GM21447 (cell line): ENCODE data around the gene FAM53B.

ENCODE experiments used
- ATAC-seq: cut with Tn5 transposase; IDR thresholded peaks from one replicate; pipeline ENCODE4 v1.9.1; 2021; ENCODE audit not compliant: unreplicated experiment

FAM53B gene

DNA sequence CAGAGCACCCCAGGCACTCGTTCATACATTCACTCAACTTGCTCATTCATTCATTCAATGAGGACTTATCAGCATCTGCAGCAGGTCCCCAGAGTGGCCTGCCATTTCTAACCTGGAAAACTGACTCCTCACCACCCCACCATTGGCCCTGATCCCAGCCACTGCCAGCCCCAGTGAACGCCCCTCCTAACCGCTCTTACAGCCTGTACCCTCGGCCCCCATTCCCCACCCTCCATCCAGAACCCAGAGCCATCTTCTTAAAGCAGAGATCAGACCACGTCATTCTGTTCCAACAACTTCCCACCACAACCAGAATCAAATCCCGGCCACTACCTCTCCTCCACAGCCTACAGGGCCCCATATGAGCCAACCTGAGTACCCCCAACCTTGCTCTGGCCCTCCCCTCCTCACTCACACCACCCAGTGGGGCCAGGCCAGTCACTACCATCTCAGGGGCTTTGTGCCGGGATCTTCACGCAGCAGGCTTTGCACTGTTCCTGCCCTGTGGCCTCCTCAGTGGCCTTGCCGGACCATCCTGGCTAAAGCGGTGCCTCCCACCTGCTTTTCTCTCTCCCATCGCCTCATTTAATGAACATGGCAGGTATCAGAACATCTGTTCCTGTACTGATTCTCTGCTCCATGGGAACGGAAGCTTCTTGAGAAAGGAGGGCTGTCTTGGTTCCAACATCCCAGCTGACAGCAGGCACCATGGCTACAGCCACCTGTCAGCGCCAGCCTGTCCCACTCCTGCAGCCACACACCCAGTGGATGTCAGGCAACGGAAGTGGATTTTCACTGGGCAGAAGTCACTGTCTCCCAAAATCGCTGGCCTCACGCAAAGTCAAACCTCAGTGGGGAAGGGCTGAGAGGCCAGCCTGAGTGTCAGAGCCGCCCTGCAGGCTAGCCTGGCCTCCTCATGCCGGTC lies 45.4 kb downstream of the FAM53B start:
- ATAC-seq = no peak

DNA sequence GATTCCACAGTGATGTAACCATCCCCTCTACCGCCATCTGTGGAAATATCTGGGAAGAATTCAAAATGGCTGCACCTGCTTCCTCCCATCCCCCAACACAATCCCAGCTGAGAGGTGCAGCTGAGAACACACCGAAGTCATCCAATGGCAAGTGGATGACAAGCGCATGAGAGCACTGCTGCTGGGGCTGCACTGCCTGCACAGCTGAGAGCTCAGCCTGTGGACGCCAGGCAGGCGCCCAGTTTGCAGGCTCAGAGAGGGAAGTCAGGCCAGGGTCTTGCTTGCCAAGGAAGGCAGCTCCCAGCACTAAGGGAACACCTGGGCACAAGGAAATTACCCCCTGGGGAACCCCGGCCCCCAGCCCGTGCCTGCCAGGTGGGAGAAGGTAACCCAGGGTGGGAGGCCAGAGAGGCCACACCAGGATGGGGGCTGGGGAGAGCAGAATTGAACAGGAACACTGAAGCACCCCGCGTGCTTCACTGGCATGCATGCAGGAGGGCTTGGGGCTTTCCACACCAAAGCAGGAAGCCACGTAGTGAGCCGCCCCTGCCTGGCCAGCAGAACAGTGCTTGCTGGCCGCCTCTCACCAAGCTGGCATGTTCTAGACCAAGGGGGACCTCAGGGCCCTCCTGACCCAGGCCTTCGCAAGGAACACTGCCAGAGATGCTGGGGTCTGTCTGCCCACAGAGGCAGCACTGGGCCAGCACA lies 46.2 kb downstream of the FAM53B start:
- ATAC-seq = no peak

DNA sequence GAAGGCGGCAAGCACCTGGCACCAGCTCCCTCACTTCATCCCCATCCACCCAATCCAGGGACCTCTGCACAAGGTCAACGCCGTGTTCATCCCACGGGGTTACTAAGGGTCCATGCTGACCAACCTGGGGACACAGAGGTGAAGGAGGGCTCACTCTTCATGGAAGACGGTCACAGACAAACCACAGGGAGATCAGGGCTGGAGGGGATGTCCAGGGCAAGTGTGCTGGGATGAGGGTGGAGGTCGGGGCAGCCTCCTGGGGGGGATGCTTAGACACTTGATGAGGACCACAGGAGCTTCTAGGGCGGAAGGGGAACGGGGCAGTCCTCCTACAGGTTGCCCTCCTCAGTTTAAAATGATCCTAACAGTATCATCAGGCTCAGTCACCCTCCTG lies 46.7 kb downstream of the FAM53B start:
- no peak for ATAC-seq

DNA sequence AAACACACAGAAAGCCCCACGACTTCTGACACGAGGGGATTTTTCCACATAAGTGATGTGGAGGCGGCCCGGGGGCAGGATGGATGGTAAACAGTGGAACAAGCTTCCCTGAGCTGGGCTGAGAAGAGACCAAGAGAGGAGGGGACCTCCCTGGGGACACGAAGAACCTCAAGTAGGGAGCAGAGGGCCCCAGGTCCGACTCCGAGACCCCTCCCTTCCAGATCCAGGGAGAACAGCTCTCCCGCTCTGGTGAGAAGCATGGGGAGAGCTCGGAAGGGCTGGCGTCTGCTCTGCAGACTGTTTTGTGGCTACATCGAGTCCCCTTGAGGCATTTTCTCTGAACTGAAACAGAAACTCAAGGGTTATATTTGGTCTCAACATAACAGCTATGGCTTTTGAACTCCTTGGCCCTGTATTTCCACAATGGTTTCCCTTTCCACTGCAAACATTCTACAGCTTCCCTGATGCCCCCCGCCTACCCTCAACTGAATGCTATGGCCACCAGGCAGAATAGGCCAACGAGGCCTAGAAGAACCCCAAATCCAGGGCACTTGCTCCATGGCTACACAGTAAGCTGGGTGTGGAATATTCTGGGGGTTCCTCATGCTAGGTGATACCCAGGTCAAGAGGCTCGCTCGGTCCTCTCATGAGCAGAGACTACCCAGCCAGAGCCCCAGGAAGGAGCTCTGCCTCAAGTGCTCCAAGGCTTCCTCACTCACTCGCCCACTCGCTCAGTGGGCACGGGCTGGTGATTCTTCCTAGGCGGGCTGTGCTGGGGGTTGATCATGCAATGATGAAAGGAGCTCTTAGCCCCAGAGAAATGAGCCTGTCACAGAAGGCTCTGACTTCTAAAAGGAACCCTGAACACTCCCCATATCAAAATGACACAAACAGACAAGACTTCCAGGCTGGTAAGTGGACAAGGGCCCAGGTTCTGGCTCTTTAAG lies 47.5 kb downstream of the FAM53B start:
- ATAC-seq = peak; percentile 77

DNA sequence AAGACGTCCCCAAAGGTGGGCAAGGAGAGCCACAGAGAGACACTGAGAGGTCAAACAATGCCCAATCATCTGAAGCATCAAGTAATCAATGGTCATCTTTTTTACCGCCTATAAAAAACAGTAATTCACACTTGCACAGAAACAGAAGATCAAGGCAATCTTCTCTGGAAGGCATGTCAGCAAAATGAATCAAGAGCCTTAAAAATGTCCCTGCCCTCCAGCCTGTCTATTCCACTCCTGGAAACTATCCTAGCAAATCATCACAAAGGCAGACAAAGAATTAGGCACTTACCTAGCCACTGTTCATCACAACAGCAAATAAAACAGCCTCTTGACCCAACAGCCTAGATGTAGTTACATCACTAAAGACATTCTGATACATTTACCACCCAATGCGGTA lies 48.9 kb downstream of the FAM53B start:
- no peak for ATAC-seq

DNA sequence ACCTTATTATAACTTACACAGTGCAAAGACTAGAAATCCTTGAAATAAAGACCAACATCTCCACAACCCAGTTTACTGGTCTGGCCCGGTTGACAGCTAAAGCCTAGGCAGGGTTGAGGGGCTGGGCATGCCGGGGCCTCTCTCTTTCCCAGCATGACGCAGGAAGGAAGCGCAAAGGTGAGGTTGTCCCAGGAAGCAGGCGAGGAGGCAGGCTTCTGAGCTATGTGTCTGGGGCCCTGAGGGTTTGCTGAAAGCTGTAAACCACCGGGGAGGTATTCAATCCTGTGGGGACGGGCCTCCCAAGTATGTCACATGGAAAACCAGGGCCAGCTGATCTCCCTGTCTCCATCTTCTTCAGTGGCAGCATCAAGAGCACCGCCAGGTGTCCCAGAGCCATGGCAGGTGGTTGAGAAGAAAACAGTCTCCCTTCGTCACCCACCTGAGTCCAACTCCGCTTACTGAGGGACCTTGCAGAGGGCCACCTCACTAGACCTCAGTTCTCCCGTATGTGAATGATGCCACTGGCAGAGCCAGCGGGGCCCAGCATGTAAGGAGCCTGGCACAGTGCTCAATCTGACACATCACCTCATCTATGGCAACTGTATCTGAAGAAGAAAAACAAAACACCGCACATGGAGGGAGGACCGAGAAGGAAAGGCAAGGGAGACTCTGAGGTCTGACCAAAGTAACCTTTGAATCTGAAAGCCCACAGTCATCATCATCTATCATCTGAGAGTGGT lies 49.5 kb downstream of the FAM53B start:
- no peak for ATAC-seq

DNA sequence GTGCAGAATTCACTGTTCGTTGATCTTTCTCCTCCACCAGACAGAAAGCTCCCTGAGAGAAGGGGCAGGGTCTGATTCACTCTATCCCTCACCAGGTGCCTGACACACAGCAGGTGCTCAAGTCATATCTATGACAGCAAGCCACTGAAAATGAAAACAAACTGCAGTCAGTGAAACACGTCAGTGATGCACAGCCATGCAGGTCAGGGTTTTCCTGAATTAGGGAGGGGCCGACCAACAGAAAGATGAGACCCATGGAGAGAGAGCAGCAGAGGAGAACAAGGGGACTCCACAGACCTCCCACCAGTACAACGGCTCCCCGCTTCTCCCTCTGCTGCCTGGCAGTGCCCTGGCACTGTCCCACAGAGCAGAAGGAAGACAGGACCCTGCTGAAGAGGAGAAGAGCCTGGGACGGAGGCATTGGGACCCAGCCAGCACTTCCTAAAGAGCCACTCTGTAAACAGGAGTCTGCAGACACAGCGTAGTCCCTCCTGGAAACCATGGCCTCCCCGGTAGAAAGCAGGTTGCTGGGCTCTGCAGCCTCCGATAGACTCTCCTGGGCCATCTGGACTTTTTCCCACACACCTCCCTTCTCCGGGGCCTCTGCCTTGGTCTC lies 50.3 kb downstream of the FAM53B start:
- ATAC-seq = no peak

DNA sequence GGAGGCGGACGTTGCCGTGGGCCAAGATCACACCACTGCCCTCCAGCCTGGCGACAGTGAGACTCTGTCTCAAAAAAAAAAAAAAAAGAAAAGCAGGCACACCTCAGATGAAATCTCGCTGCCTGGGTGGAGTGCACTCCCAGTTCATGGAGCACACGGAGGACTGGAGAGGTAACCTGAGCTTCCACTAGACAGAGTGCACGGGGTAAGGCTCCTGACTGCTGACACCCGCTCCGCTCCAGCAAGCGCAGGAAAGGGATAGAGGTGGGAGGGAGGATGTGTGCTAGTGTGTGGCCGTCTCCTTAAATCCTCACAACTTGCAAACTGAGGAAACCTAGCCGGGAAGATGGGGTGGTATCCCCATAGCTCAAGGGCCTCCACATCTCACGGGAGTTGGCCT lies 50.8 kb downstream of the FAM53B start:
- ATAC-seq = no peak

DNA sequence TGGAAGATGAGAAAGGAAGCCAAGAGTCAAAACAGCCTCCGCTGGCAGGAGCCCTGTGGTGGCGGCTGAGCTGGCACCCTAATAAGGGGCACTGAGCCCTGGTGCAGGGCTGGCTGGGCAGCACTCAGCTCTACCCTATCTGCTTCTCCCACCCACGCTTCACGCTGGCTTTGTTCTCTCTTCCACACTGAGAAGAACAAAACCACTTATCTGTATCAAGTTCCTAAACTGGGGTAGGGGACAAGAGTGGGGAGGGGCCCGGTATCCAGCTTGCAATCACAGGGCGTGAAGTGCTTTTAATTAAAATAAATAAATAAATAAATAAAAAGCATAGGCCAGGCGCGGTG lies 52.1 kb downstream of the FAM53B start:
- ATAC-seq = no peak

DNA sequence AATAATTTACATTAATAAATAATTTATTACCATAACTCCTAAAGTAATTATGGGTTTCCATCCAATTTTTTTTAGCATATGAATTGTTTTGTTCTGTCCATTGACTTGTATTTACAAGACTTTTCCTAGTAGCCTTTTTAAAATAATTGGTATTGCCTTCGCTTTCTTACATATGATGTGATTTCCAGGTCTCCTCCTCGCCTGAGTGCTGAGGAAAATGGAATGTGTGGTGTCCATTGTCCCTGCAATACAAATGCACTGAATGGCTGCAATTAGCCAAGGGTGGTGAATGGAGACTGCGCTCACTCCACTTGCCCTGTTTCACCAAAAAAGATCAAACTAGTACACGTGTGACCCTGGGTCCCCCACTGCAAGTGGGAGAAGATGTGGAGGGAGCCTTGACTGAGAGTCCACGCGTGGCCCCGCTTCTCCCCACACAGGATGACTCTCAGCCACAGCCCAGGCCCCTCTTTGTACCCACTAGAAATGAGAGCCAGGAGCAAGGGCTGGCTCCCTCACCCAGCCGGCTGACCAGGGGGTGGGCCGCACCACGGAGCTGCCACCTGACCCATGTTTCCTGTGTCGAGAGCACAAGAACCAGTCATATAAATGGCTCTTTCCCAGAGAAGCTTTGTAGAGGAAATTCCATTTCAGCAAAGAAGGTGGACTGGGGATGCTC lies 52.6 kb downstream of the FAM53B start:
- ATAC-seq = no peak

DNA sequence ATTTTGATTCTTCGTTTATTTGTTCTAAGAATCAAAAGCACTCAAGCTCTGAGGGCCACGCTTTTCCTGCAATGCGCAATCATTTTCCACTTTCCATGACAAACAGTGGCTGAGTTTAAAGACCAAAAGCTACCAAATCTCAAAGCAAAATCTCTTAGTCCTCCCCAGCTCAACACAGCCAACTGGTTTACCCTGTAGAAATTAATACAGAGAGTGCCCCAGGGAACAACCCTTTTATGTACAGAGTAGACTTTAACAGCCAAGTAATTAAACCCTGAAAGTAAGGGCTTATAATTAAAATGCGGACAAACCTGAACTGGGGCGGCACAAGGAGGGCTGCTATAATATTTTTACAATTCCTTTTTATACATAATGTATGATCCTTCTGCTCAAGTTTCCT lies 53.2 kb downstream of the FAM53B start:
- ATAC-seq = no peak

DNA sequence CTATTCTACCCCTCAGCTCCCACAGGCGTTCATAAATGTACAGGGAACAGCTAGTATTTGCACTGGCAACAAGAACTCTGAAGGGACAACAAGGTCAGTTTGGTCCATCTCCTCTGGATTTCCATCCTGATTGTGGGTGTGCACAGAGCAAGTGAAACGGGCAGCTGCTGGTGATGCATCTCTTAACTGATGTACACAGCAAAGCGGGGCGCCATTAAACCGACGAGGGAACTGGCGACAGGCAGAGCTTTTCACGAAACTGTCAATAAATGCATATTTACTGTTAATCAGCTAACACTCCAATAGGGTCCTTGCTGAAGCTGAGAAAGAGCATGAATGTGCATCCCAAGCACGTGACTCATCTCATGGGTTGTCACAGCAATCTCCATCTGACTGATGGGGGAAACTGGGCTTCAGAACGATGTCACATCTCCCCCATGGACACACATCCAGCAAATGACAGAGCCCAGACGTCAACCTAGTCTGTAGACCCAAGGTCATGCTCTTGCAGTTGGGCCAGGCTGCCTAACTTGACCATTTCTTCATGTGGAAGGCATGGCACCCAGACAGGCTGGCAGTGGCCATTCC lies 54.2 kb downstream of the FAM53B start:
- ATAC-seq = no peak

DNA sequence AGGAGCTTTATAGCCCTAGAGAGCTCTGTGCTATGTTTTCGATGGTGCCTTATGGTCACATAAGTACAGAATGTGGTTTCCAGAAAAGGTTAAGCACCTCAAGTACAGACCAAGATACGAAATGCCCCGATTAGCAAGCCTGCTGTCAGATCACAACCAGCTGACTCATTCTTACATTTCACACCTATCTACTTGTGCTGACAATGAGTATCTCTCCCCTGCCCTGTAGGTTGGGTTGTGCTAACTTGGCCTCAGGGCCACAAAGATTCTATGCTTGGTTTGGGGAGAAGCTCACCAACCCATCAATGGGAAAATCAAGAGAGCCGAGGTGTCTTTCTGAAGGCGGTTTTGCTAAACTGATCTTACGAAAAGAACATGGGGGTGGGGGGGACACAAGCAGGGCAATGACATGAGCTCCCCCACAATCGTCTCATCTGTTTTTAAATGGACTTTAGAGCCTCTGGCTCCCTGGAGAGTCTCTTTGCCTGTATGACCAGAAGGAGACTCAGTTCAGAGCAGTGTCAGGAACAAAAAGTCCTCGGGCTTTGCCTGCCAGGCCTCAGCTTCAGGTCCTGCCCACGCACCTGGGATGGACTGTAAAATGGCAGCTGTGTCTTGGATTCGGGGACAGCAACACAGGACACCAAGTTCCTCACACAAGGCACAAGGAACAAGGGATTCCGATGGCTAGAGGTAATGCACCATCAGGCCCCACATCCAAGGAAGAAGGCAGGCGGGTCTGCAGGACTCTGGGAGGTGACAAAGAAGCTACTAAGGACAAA lies 55.1 kb downstream of the FAM53B start:
- peak; percentile 94 for ATAC-seq

DNA sequence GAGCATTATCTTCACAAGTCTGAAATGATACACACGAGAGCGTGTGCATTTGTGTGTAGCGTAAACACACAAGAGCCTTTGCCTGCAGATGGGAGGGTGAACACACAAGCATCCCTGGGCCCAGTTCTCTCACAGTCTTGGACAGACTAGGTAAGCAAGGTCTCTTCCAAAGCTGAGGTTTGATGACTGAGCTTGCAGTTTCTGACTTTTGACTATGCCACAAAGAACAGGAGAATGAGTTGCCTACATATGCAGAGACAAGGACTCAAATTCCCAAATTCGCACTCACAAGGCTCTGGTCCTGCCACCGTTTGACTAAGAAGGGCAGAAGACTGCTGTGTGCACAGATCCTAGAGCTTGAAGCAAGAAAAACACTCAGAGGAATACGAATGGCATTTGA lies 55.8 kb downstream of the FAM53B start:
- no peak for ATAC-seq

DNA sequence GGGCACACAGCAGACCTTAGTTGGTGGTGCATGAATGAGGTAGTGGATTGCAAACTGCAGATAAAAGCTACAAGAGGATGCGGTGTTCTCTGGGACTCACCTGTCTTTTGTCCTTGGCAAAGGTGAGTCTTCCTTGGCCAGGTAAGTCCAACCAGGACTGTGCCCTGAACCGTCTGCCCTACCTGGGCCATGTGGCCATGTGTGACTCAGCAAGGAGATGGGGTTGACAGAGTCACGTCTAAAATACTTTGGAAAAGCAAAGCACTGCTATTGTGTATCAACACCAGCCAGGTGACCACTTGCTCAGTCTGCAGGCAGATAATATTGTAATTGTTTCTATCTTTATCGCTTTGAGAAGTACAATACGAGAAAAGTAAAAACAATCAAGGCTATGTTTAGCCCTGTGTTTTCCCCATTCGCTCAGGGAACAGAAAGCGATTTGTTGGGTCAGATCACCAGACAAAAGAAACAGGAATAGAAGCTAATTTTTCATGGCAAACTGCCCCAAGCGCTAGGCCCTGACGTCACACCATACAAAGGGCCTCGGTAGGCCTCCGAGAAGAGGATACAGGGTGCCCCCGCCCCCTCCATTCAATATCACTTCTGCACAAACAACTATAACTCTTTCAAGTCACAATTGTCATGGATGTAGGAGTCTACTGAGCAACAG lies 57.3 kb downstream of the FAM53B start:
- no peak for ATAC-seq

DNA sequence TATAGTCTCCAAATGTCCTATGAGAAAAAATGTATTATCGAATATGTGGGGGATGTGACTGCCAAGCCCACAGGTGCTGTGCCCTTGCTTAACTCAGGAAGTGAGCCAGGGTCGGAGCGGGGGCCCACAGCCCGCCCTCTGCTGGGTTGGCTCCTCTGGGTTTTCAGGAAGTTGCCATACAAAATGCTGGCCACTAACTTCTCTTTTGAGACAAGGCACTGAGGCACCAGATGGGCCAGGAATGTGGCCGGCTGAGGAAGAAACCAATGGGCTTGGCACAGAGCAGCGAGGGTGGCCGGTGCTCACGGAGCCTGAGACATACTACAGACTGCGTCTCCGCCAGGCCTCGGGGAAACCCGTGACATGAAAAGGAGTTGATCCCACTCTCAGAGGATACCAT lies 58.9 kb downstream of the FAM53B start:
- ATAC-seq = no peak

DNA sequence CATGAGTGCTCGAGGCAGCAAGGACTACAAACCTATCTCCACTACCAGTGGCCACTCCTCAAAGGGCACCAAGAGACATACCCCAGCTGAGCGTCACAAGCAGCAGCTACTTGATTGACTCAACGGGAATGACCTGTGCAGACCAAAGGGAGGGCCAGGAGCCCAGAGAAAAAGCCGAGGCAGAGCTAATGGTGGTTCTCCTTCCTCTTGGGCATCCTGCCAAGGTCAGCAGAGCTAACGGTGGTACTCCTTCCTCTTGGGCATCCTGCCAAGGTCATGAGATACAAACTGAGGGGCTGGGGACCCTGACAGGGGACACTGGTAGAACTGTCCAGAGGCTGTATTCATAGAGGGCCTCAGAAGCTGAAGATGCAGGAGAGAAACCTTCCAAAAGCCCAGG lies 60.4 kb downstream of the FAM53B start:
- no peak for ATAC-seq
